Endothelial cell of hepatic sinusoid (primary cell): ENCODE data around the gene KCNRG.
"Not testable (repeated sequence)": the region's sequence is repeated elsewhere in the genome, so short reads cannot be mapped to it uniquely, and the experiment has no call there.

Experiments
- in situ Hi-C: cut with HindIII; loops from 2 replicates; pipeline ENCODE4 v1.10.0; 2017; ENCODE audit warnings: low sequenced_read_pairs

KCNRG gene

DNA sequence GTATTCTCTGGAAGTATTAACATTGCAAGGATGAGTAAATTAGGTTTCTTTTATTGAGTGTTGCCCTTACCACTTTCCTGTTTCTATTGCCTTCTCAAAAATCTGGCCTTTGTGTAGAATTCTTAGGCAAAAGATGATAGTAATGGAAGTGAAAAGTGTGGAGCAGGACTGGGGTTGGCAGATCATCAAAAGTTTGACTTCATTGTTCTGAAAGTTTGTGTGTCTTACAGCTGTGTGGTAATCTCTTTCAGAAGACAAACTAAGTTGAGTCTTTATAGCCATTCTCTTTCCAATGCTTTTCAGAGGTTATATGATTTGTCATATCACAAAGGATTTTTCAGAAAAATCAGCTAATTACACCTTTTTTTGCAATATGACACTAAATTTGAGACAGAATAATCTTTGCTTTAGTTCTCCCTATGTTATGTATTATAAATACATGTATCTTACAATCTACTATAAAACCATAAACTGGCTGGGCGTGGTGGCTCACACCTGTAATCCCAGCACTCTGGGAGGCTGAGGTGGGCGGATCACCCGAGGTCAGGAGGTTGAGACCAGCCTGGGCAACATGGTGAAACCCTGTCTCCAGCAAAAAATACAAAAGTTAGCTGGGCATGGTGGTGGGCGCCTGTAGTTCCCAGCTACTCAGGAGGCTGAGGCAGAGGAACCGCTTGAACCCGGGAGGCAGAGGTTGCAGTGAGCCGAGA, 8.7 kb upstream of the KCNRG start:
- in situ Hi-C loops = no loop called here

- in situ Hi-C loops = no loop called here
Measured at GRCh38 chr13:50011461-50011860, 3.8 kb upstream of the KCNRG start.

DNA sequence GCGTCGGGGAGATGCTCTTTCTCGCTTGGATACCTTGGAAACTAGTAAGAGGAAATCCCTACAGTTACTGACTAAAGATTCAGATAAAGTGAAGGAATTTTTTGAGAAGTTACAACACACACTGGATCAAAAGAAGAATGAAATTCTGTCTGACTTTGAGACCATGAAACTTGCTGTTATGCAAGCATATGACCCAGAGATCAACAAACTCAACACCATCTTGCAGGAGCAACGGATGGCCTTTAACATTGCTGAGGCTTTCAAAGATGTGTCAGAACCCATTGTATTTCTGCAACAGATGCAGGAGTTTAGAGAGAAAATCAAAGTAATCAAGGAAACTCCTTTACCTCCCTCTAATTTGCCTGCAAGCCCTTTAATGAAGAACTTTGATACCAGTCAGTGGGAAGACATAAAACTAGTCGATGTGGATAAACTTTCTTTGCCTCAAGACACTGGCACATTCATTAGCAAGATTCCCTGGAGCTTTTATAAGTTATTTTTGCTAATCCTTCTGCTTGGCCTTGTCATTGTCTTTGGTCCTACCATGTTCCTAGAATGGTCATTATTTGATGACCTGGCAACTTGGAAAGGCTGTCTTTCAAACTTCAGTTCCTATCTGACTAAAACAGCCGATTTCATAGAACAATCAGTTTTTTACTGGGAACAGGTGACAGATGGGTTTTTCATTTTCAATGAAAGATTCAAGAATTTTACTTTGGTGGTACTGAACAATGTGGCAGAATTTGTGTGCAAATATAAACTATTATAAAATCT, 2.7 kb upstream of the KCNRG start:
- in situ Hi-C loops = no loop called here

GRCh38 chr13:50014386-50014785, 858 bp upstream of the KCNRG start:
- in situ Hi-C loops = no loop called here

GRCh38 chr13:50015750-50016149, 506 bp downstream of the KCNRG start:
- in situ Hi-C loops = no loop called here

DNA sequence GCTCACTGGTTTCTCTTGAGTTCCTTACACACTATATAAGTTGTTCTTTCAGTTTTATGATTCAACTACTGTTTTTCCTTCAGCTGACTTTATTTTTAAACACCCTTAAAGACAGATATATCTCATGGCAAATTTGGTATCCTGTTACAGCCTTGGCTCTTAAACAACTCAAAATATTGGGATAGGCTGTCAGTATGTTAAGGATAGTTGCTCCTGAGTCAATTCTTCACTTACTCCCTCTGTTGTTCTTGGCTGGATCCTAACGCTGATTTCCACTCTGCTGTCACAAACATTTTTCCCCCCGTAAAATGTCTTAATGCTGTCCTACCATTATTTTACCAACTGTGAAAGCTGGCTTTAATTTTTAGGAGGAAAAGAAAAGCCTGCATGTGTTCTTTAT, 1.2 kb downstream of the KCNRG start:
- in situ Hi-C loops = no loop called here

DNA sequence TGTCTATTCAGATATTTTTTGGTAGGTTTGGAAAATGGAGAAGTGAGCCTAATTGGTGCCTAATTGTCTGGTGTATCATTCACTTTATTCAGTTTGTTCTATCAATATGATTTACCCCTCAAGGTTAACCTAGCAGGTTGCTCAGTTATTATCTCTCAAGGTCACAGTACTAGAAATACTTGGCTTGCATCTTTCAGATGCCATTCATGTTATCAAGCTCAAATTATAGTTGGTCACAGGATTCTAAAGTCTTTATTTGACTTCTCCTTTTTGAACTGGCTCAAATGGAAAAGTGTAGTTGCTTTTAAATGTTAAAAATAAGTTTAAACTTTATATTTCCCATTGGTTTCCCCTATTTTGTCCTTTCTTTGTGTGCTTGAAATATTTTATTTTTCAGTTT, 2.6 kb downstream of the KCNRG start:
- in situ Hi-C loops = no loop called here

DNA sequence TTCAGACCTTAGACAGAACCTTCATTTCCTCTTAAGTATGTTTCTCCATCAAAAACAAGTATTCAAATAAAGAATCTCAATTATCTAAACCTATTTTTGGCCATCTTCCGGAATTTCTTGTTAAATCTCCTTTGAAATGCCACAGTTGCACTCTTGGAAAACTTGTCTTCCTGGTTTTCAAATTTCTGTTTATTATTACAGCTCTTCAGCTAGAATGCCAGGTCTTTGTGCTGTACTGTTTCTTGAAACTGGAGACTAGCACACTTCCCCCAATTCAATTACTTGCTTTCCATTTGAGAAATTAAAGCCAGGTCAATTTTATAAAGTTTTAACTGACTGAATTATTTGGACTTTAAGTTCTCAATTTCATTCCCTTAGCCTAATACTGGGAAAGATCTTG, 10.2 kb downstream of the KCNRG start:
- in situ Hi-C loops = no loop called here

DNA sequence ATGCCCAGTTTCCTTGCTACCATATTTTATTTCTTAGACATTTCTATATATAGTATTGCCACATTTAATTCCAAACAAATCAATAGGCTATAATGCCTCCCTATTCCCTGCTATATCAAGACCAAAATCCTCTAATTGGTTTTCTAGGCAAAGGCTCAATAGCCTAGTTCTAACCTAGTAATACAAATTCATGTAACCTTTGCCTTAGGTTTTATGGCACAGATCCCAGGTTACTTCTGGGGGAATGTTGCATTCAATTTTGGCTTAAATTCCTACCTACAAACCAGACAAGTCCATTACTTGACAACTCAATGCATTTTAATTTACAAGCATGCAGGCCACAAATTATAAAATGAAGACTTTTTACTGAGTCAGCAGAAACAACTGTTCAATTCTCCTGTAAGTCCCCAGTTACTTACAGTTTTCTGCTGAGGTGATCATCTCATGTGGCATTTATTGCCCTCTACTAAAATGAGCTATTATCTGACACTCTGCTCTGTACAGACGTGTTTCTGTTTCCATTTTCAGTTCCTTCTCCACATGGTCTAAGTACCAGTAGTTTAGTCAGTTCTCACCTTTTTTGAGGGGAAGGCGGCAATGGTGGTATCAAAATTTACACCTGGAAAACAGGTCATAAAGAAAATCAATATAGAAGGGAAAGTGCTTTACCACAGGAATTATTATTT, 11.7 kb downstream of the KCNRG start:
- in situ Hi-C loops = no loop called here

GRCh38 chr13:50030315-50030714, 15.1 kb downstream of the KCNRG start:
- in situ Hi-C loops = loop anchor here (5.0 kb wide), 2 partner anchors 47 to 48 kb away; no protein-coding TSS in a partner anchor

DNA sequence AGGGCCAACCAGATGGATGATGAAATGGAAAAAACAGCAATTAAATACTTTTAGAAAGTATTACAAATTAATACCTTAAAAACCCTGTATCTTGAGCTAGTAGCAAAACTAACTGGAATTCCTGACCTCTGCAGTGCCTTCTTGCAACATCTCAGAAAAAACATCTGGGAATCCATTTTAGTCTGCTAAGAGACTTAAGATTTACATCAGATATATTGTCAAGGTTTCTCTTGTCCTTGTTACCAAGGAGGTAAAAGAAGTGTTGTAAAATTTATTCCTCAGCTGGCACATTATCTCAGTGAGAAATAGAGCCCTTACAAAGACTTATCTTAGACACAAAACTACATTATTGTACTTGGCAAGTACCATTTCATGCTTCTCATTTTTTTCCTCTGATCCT, 18.5 kb downstream of the KCNRG start:
- in situ Hi-C loops = loop anchor here (5.0 kb wide), 2 partner anchors 44 to 51 kb away; no protein-coding TSS in a partner anchor

GRCh38 chr13:50037788-50038187, 22.5 kb downstream of the KCNRG start:
- in situ Hi-C loops = no loop called here

DNA sequence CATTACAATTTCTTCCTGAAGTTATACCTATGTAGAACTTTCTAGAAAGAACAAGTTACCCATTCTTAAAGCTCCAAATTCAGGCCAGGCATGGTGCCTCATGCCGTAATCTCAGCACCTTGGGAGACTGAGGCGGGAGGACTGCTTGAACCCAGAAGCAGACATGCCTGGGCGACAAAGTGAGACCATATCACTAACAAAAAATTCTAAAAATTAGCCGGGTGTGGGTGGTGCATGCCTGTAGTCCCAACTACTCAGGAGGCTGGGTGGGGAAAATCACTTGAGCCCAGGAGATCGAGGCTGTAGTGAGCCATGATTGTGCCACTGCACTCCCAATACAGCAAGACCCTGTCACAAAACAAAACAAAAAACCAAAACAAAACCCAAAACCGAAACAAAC, 23.0 kb downstream of the KCNRG start:
- in situ Hi-C loops = no loop called here

DNA sequence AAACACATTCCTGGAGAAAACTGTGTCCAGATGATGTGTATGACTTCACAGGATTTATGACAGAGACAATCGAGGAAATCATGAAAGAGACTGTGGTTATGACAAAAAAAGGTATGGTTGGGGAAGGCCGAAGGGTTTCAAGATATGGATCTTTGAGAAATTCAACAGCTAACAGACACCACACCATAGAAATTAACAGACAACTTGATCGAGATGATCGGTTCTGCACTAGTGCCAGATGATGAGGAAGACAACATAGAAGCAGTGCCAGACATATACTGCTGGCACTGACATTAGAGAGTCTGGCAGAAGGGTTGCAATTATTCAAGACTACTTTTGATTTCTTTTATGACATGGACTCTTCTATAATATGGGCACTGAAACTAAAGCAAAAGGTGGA, 37.2 kb downstream of the KCNRG start:
- in situ Hi-C loops = no loop called here

DNA sequence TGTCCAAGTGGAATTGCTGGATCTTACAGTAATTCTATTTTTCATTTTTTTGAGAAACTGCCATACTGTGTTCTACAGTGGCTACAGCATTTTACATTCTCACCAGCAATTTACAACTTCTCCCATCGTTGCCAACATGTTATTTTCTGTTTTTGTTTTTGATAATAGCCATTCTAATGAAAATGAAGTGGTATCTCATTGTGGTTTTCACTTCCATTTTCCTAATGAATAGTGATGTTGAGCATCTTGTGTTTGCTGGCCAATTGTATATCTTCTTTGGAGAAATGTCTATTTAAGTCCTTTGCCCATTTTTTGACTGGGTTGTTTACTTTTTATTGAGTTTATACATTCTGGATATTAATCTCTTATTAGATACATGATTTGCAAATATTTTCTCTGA, 38.6 kb downstream of the KCNRG start:
- in situ Hi-C loops = no loop called here

DNA sequence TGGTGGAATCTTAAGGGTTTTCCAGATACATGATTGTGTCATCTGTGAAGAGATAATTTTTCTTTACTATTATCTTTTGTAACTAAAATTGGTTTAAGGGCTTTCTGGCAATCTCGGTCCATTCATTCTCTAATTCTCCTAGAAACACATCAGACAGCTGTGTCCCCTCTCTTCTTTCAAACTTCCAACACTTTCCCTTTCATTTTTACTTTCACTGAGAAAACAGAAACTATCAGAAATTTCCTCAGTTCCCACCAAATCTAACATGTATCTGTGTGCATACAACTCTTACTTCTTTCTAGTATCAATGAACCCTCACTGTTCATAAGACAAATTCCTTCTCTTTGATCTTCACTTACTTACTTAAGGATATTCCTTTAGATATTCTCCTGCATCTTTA, 40.2 kb downstream of the KCNRG start:
- in situ Hi-C loops = no loop called here

GRCh38 chr13:50060718-50061117, 45.5 kb downstream of the KCNRG start:
- in situ Hi-C loops = no loop called here

DNA sequence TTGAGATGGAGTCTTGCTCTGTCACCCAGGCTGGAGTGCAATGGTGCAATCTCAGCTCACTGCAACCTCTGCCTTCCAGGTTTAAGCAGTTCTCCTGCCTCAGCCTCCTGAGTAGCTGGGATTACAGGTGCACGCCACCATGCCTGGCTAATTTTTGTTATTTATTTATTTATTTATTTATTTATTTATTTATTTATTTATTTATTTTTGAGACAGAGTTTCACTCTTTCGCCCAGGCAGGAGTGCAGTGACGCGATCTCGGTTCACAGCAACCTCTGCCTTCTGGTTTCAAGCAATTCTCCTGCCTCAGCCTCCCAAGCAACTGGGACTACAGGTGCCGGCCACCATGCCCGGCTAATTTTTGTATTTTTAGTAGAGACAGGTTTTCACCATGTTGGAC, 47.1 kb downstream of the KCNRG start:
- in situ Hi-C loops = not testable (repeated sequence)

- in situ Hi-C loops = no loop called here
Measured at GRCh38 chr13:50065712-50066111, 50.5 kb downstream of the KCNRG start.

DNA sequence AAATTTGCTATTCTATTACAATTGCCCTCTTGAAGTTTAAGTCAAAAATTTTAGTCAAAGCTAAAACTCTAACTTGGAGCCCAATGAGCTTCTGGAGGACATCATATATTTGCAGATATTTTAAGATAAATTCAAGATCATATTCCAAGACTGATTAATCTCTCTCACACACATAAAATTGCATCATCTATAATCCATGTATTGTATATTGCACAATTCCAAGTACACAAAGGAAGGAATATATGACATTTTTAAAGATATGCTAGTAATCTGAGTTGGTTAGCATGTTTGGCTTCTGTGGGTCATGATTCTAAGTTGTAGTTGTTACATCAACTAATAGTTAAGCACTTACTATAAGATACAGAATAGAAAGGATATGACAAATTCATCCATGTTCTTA, 53.3 kb downstream of the KCNRG start:
- in situ Hi-C loops = no loop called here

GRCh38 chr13:50069261-50069660, 54.0 kb downstream of the KCNRG start:
- in situ Hi-C loops = no loop called here

DNA sequence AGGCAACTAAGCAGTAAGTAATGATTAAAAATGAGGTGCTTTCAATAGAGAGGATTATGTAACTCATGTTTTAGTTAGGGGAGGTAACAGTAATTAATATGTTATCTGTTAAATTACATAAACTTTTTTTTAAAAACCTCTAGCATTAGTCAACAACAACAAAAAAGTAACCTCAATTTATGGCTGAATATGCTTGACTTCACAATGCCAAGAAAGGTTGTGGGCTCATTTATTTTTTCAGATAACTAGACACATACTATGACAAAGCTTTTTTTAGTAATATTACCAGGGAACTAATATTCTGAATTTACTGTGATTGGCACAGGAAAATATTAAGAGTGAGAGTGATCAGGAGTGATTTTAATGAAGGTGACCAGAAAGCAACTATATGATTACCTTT, 54.9 kb downstream of the KCNRG start:
- in situ Hi-C loops = no loop called here
